GM18505 (cell line): ENCODE data around the gene DNAL1.
A peak's percentile ranks its signal among the peaks of the same experiment; 100 is the strongest.

Source experiments
- ATAC-seq: cut with Tn5 transposase; IDR thresholded peaks from one replicate; pipeline ENCODE4 v1.9.1; 2021; ENCODE audit not compliant: unreplicated experiment
- POLR2A ChIP-seq: IDR thresholded peaks from 4 replicates; pipeline ENCODE4 v1.6.1; 2011; ENCODE audit warnings: borderline replicate concordance; ENCODE audit not compliant: insufficient read depth, insufficient read length; ENCODE audit errors: extremely low read depth

DNAL1 gene, protein sequence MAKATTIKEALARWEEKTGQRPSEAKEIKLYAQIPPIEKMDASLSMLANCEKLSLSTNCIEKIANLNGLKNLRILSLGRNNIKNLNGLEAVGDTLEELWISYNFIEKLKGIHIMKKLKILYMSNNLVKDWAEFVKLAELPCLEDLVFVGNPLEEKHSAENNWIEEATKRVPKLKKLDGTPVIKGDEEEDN

DNA sequence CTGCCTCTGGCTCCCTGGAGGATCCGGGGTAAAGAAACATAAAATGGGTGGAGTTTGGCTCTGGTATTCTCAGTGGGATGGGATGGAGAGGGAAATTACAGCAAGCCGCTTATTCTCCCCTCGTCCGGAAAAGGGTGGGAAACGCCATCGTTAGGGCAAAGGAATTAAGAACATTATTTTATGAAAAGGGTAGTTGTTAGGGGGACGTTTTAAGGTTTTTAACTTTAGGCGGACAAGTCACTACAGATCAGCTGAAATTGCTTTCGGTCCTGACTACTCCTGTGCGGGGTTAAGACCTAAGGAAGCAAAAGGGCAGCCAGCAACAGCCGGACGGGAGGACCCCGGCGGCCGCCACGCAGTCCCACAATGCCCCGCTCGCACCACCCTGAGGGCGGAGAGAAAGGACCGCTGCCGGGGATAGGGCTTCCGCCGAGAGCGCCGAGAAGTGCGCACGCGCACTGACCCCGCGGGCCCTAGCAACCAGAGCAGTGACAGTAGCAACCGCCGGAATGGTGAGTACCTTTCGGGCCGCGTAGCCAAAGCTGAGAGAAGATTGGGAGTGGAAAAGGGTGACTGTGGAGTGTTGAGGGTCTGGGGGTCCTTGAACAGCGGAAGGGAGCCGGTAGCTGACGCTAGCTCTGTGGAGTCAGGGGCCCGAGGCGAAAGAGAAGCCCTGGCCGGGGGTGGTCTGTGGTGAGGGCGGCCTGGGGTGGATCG, at the start of gene DNAL1:
TSS of gene DNAL1 (plus strand) at position 456 of the 717 bp plus-strand sequence. CDS start at position 510, 54 bp downstream.
- peak; percentile 86 for ATAC-seq
- TF ChIP-seq POLR2A: peak; percentile 97

DNA sequence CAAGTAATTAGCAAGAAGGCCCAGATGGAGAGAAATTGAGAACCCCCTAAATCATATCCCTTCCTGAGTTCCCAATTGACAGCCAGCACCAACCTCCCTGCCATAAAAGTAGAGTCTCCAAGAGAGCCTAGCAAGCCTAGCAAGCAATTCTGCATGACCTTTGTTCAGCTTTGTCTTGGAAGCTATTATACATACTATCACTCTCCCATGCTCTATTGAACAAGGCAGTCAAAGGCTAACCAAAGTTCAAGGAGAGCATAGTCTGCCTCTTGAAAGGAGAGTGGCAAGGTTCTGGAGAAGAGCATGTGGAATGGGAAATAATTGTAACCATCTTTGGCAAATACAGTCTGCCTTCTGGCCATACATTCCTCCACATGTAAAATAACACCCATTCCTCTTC, 45.3 kb upstream of the DNAL1 start:
- no peak for TF ChIP-seq POLR2A

DNA sequence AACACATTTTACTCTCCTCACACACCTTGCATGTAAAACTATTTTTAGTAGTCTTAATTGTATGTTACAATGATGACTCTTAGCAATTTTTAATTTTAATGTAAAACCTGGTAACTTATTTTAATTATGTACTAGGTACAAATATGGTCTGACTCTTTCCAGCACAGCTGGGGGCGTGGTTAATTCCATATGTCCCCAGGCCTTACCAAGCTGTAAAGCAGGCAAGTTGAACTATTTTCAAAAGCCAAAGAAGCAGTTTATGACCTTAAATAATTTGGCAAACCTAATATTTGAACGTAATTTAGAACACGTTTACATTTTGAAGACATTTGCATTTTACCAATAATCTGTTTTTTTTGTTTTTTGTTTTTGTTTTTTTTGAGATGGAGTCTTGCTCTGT, 41.8 kb upstream of the DNAL1 start:
- no peak for ATAC-seq
- TF ChIP-seq POLR2A: no peak

More for the DNA sequence above, 45.3 kb upstream of the DNAL1 start:
- ATAC-seq: no peak

DNA sequence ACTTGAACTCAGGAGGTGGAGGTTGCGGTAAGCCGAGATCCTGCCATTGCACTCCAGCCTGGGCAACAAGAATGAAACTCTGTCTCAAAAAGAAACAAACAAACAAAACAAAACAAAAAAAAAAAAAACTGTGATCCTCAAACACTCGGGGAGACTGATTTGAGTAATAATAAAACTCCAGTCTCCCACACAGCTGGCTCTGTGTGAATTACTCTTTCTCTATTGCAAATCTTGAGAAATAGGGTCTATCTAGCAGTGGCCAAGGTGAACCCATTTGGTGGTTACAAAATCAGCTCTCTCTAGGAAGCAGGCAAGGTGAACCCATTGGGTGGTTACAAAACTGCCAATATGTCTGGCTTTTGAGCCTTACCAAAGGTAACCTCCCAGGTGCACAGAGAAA, 38.5 kb upstream of the DNAL1 start:
- no peak for ATAC-seq
- TF ChIP-seq POLR2A: no peak

DNA sequence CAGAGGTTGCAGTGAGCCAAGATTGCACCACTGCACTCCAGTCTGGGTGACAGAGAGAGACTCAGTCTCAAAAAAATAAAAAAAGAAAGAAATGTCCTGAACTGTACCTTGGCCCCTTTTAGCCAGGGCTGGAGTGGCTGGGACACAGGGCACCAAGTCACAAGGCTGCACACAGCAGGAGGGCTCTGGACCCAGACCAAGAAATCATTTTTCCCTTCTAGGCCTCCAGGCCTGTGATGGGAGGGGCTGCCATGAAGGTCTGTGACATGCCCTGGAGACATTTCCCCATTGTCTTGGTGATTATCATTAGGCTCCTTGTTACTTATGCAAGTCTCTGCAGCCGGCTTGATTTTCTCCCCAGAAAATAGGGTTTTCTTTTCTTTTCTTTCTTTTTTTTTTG, 37.5 kb upstream of the DNAL1 start:
- ATAC-seq: no peak
- TF ChIP-seq POLR2A: no peak

DNA sequence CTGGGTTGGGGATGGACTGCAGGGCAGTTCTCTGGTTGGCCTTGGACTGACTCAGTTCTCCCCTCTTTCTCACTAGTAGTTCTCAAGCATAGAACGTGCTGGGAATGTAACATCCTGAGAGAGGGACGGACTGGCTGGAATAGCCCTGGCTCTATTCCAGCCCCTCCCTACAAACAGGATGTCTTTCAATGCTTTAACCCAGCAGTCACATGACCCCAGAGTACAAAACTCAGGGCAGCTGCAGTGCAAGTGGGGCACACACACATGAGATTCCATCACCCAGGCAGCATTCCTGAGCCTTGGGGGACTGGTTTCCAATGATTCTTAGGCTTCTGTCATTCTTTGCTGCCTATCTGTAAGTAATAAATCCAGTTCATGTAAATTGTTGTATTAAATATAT, 34.1 kb upstream of the DNAL1 start:
- no peak for TF ChIP-seq POLR2A
- ATAC-seq: no peak

DNA sequence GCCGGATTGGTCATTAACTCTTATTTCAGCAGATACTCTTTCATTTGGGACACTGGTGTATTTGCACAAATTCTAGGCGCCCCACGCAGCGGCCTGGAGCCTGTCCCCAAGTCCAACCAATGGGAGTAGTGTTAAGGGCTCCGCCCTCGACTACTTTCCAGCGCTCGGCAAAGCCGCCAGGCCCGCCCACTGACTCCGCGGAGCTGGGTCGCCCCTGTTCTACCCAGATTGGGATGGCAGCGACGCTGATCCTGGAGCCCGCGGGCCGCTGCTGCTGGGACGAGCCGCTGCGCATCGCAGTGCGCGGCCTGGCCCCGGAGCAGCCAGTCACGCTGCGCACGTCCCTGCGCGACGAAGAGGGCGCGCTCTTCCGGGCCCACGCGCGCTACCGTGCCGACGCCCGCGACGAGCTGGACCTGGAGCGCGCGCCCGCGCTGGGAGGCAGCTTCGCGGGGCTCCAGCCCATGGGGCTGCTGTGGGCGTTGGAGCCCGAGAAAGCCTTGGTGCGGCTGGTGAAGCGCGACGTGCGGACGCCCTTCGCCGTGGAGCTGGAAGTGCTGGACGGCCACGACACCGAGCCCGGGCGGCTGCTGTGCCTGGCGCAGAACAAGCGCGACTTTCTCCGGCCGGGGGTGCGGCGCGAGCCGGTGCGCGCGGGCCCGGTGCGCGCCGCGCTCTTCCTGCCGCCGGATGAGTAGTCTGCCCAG, 32.3 kb upstream of the DNAL1 start, which contains the start of gene ACOT6:
TSS of gene ACOT6 (plus strand) at position 179 of the 707 bp plus-strand sequence. CDS start at position 234, 55 bp downstream.
- peak; percentile 52 for TF ChIP-seq POLR2A
- ATAC-seq: peak; percentile 60

DNA sequence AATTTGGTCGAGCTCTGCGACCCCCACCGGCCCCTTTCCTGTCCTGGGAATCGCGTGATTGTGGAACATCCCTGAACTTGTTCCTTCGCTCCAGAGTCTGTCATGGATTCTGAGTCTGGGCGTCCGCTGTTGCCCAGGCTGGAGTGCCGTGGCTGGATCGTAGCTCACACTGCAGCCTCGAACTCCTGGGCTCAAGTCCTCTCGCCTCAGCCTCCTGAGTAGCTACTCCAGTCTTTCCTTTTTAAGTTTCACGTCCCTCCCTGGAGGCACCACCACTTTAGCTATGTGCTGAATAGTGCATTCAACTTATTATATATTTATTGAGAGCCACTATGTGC, 31.8 kb upstream of the DNAL1 start:
- no peak for TF ChIP-seq POLR2A
- peak; percentile 19 for ATAC-seq

DNA sequence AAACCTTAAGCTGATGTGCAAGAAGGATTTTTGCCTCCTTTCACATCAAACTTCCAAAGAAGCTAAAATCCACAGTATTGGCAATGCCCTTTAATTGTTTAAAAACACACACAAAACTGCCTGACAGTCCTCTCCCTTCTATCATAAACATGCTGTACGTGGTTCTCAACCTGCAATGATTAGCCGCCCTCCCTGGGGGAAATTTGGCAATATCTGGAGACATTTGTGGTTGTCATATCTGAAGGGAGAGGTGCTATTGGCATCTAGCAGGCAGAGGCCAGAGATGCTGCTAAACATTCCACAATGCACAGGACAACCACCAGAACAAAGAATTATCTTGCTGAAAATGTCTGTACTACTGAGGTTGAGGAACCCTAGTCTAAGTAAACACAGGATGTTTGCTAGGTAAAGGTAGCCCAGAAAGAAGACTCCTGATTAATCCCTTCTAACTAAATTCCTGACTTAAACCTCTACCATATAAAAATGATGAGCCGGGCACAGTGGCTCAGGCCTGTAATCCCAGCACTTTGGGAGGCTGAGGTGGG, 31.3 kb upstream of the DNAL1 start:
- no peak for ATAC-seq
- no peak for TF ChIP-seq POLR2A

DNA sequence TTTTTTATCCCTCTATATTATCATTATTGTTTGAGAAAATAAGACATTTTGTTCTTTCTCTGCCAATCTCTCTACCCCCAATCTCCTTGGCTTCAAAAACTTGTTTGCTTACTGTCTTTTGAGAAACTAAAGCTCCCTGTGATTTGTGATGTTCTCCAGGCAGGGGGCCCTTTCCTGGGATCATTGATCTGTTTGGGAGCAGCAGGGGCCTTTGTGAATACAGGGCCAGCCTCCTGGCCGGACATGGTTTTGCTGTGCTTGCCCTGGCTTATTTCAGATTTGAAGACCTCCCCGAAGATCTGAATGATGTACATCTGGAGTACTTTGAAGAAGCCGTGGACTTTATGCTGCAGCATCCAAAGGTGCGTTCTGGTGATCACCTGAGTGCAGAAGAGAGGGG, 28.0 kb upstream of the DNAL1 start:
- no peak for ATAC-seq
- TF ChIP-seq POLR2A: no peak

DNA sequence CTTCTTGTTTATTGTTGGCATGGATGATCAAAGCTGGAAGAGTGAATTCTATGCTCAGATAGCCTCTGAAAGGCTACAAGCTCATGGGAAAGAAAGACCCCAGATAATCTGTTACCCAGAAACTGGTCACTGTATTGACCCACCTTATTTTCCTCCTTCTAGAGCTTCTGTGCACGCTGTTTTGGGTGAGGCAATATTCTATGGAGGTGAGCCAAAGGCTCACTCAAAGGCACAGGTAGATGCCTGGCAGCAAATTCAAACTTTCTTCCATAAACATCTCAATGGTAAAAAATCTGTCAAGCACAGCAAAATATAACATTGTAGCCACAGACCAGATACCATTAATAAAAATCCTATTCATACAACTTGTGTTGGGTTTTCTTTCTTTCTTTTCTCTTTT, 25.3 kb upstream of the DNAL1 start:
- no peak for ATAC-seq
- TF ChIP-seq POLR2A: no peak

DNA sequence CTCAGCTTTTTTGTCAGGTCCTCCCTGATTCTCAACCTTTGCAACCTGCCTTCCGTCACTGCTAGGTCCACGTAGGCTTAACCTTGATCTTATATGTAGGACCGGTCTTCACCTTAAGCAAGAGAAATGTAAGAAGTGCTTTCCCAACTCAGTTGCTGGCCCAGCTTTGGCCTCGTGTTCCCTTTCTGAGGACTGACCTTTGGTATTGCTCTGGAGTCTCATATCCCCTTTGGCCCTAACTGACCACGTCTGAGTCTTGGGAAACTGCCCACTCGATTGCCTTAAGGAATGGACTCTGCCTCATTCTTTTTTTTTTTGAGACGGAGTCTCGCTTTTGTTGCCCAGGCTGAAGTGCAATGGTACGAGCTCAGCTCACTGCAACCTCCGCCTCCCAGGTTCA, 24.5 kb upstream of the DNAL1 start:
- TF ChIP-seq POLR2A: no peak
- ATAC-seq: no peak

DNA sequence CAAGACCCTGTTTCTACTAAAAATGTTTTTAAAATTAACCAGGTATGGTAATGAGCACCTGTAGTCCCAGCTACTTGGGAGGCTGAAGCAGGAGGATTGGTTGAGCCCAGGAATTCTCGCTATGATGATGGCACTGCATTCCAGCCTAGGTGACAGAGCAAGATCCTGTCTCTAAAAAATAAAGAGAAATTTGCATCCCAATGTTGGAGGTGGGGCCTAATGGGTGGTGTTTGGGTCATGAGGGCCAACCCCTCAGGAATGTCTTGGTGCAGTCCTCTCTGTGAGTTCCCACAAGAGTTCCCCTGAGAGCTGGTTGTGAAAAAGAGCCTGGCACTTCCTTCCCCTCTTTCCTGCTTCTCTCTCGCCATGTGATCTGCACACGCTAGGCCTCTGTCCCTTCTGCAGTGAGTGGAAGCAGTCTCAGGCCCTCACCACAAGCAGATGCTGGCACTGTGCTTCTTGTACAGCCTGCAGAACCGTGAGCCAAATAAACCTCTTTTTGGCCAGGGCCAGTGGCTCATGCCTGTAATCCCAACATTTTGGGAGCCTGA, 21.2 kb upstream of the DNAL1 start:
- no peak for TF ChIP-seq POLR2A
- ATAC-seq: no peak
